Mesothelial cell of epicardium (in vitro differentiated cells): ENCODE results near the gene SLCO3A1. TPM values are rescaled to one million over a fixed set of nuclear protein-coding genes. Genes with fewer than 3 reads are reported as not detected.
A peak's percentile ranks its signal among the peaks of the same experiment; 100 is the strongest.

Source experiments
- DNase-seq, 2 experiments: peaks; one replicate each; pipeline ENCODE4 v3.0.0; 2021; ENCODE audit warnings: low spot score in 2 of 2; ENCODE audit not compliant: unreplicated experiment in 2 of 2
- H3K27ac Mint-ChIP-seq: 2 replicates; pipeline ENCODE4 v1.8.0; 2021; ENCODE audit warnings: mixed read lengths
- H3K27me3 Mint-ChIP-seq: 2 replicates; pipeline ENCODE4 v1.8.0; 2021; ENCODE audit warnings: low read depth, mixed read lengths
- H3K36me3 Mint-ChIP-seq: 2 replicates; pipeline ENCODE4 v1.8.0; 2021; ENCODE audit warnings: mixed read lengths
- H3K4me1 Mint-ChIP-seq: 2 replicates; pipeline ENCODE4 v1.8.0; 2021; ENCODE audit warnings: mixed read lengths
- H3K4me3 Mint-ChIP-seq: 2 replicates; pipeline ENCODE4 v1.8.0; 2021; ENCODE audit warnings: mild to moderate bottlenecking, moderate library complexity, mixed read lengths
- H3K9me3 Mint-ChIP-seq: 2 replicates; pipeline ENCODE4 v1.8.0; 2021; ENCODE audit warnings: mixed read lengths
- CTCF ChIP-seq: fragments of 200-600 bp; sonication (generic); IDR thresholded peaks from one replicate; pipeline ENCODE4 v1.5.0; 2021; ENCODE audit warnings: antibody characterized with exemption; ENCODE audit not compliant: unreplicated experiment
- total RNA-seq: library from RNA; stranded (reverse); gene quantifications from 3 replicates; pipeline ENCODE4 v1.2.1, GENCODE V29; 2021

SLCO3A1 gene
- total RNA-seq, 1 donor from 2014 or later: 1.9 TPM

- Mint-ChIP-seq H3K27ac (no peak overlapping the region), H3K4me1 (no peaks in the 10 kb centered on the region), H3K36me3 (no peaks in the 10 kb centered on the region), H3K4me3 (no peak overlapping the region), H3K9me3 (peaks cover 7% of the 10 kb centered on the region), H3K27me3 (peaks cover 52% of the 10 kb centered on the region)
- DNase-seq: no peak
- no peak for TF ChIP-seq CTCF
Observed at GRCh38 chr15:91845720-91846119, 7.8 kb upstream of the SLCO3A1 start.

DNA sequence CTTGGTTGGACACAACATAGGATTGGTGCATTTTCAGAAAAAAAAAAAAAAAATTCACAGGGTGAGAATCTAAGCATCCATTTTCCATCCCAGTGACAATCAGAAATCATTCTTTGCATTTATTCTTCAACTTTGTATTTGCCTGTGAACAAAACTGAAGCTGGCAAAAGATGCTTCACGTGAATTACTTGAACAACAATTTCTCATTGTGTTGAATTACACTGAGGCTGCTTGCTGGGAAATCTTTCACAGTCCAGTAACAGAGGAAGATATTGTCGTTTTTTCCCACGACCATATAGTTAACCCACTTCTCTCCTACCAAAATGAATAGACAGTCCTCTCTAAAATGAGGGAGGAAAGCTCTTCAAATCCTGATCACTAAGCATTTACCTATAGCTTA lies 4.3 kb upstream of the SLCO3A1 start:
- Mint-ChIP-seq H3K4me1 (peaks cover 3% of the 10 kb centered on the region), H3K27ac (no peak overlapping the region), H3K9me3 (no peaks in the 10 kb centered on the region), H3K27me3 (peaks cover 67% of the 10 kb centered on the region), H3K4me3 (no peak overlapping the region), H3K36me3 (no peaks in the 10 kb centered on the region)
- TF ChIP-seq CTCF: no peak
- no peak for DNase-seq

- no peak for DNase-seq
- Mint-ChIP-seq H3K36me3 (no peaks in the 10 kb centered on the region), H3K27me3 (peaks cover 67% of the 10 kb centered on the region), H3K9me3 (no peaks in the 10 kb centered on the region), H3K4me3 (no peak overlapping the region), H3K4me1 (peaks cover 3% of the 10 kb centered on the region), H3K27ac (no peak overlapping the region)
- TF ChIP-seq CTCF: peak; percentile 20
Observed at GRCh38 chr15:91849749-91850161, 3.8 kb upstream of the SLCO3A1 start.

GRCh38 chr15:91852741-91853510 lies 582 bp upstream of the SLCO3A1 start:
- peak in 1 of 2 experiments; percentile 69 for DNase-seq
- H3K4me3 Mint-ChIP-seq: peak overlapping the region; percentile 63
- H3K36me3 Mint-ChIP-seq: no peaks in the 10 kb centered on the region
- H3K9me3 Mint-ChIP-seq: no peaks in the 10 kb centered on the region
- H3K4me1 Mint-ChIP-seq: peaks cover 3% of the 10 kb centered on the region
- no peak overlapping the region for H3K27ac Mint-ChIP-seq
- TF ChIP-seq CTCF: peak; percentile 70
- H3K27me3 Mint-ChIP-seq: peaks cover 71% of the 10 kb centered on the region

DNA sequence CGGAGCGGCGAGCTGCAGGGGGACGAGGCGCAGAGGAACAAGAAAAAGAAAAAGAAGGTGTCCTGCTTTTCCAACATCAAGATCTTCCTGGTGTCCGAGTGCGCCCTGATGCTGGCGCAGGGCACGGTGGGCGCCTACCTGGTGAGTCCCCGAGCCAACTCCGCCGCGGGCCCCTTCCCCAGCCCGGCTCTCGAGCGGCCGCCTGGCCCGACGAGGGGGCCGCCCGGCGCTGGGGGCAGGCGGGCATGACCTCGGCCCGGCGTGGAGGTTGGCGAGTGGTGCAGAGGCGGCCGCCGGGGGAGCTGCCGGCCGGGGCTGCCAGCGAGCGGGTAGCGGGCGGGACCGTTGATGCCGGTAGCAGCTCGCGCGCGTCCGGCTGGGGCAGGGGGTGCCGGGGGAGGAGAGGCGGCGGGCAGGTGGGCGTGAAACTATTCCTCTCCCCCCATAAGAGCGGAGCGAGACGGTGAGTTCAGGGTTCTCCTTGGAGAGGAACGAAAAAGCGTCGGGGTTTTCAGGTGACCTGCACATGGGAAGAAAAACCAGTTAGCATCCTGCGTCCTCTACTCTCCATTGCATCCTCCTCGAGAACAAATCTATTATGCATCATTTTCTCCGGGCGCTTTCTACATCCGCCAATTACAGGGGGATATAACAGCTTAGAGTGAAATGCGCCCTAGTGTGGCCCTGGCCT lies 585 bp downstream of the SLCO3A1 start:
- H3K27ac Mint-ChIP-seq: no peak overlapping the region
- H3K4me1 Mint-ChIP-seq: peaks cover 3% of the 10 kb centered on the region
- TF ChIP-seq CTCF: no peak
- peak overlapping the region; percentile 59 for H3K4me3 Mint-ChIP-seq
- no peaks in the 10 kb centered on the region for H3K9me3 Mint-ChIP-seq
- no peaks in the 10 kb centered on the region for H3K36me3 Mint-ChIP-seq
- H3K27me3 Mint-ChIP-seq: peaks cover 78% of the 10 kb centered on the region
- DNase-seq: no peak
